Hepatocyte (in vitro differentiated cells): ENCODE data around the gene GUK1.

ENCODE experiments used
- EZH2 ChIP-seq: fragments of 200-600 bp; sonication (generic); IDR thresholded peaks from 2 replicates; pipeline ENCODE4 v1.6.1; 2016; ENCODE audit warnings: antibody characterized with exemption, mild to moderate bottlenecking, borderline replicate concordance
- EZH2phosphoT487 ChIP-seq: fragments of 200-600 bp; sonication (generic); IDR thresholded peaks from one replicate; pipeline ENCODE4 v1.6.1; 2018; ENCODE audit warnings: antibody characterized with exemption, mild to moderate bottlenecking, low read depth, moderate library complexity; ENCODE audit not compliant: unreplicated experiment, severe bottlenecking
- TF ChIP-seq, protein P1 (sequence below): fragments of 200-600 bp; sonication (generic); IDR thresholded peaks from 2 replicates; pipeline ENCODE4 v1.5.1; 2016; ENCODE audit warnings: antibody characterized with exemption, mild to moderate bottlenecking; ENCODE audit not compliant: poor library complexity

DNA sequence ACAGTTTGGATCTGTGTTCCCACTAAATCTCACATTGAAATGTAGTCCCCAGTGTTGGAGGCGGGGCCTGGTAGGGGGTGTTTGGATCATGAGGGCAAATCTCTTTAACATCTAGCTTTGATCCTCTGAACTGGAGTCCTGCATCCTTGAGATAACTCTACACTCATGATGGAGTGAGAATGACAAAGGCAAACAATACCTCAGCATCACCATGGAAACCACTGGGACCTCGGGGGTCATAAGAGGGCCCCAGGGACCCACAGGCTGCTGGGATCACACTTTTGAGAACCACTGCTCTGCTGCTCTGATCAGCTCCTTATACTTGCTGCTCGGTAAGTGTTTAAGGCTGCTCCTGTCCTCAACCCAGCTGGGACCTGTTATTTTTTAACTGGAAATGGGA is 54.4 kb downstream of the GUK1 start:
- TF ChIP-seq, protein P1, sequence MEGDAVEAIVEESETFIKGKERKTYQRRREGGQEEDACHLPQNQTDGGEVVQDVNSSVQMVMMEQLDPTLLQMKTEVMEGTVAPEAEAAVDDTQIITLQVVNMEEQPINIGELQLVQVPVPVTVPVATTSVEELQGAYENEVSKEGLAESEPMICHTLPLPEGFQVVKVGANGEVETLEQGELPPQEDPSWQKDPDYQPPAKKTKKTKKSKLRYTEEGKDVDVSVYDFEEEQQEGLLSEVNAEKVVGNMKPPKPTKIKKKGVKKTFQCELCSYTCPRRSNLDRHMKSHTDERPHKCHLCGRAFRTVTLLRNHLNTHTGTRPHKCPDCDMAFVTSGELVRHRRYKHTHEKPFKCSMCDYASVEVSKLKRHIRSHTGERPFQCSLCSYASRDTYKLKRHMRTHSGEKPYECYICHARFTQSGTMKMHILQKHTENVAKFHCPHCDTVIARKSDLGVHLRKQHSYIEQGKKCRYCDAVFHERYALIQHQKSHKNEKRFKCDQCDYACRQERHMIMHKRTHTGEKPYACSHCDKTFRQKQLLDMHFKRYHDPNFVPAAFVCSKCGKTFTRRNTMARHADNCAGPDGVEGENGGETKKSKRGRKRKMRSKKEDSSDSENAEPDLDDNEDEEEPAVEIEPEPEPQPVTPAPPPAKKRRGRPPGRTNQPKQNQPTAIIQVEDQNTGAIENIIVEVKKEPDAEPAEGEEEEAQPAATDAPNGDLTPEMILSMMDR: no peak
- TF ChIP-seq EZH2 (no peak), EZH2phosphoT487 (no peak)
